Fibroblast of lung (primary cell): ENCODE results near the gene HIGD2B.

ENCODE experiments used
- CTCF ChIP-seq, 2 donors: IDR thresholded peaks in 1 of 2; conservative IDR thresholded peaks in 1 of 2; 1 replicate in 1 of 2; 2 replicates in 1 of 2; pipeline ENCODE4 v1.5.1; 2011 to 2012; ENCODE audit warnings: low read length in 2 of 2, control low read depth in 1 of 2, inconsistent platforms in 1 of 2, low read depth in 1 of 2, mild to moderate bottlenecking in 1 of 2
- EZH2 ChIP-seq: IDR thresholded peaks from 2 replicates; pipeline ENCODE4 v1.5.1; 2012; ENCODE audit warnings: low read length, control low read depth, mild to moderate bottlenecking; ENCODE audit errors: missing control alignments

GRCh38 chr15:72727154-72727553 is 41.2 kb upstream of the HIGD2B start:
- no peak for TF ChIP-seq CTCF (conservative IDR thresholded peaks at IDR 0.05 in 1 of 2, IDR thresholded peaks at IDR 0.05 in 1 of 2; ENCODE audit: low read depth in 1 of 2, low read length in 2 of 2)
- no peak for TF ChIP-seq EZH2
